HG02610 (cell line): ENCODE data around the gene RUNX2.
"Not testable (repeated sequence)": the region's sequence is repeated elsewhere in the genome, so short reads cannot be mapped to it uniquely, and the experiment has no call there.

Experiments used
- ATAC-seq: cut with Tn5 transposase; IDR thresholded peaks from one replicate; pipeline ENCODE4 v1.9.1; 2021; ENCODE audit warnings: mild to moderate bottlenecking, moderate library complexity; ENCODE audit not compliant: unreplicated experiment

The RUNX2 gene

GRCh38 chr6:45543298-45544235, 215.4 kb downstream of the RUNX2 start:
- ATAC-seq, result no peak

GRCh38 chr6:45545416-45545815, 217.3 kb downstream of the RUNX2 start:
- no peak for ATAC-seq

GRCh38 chr6:45548657-45549515, 220.8 kb downstream of the RUNX2 start:
- ATAC-seq, result peak; percentile 94

GRCh38 chr6:45552536-45552935, 224.4 kb downstream of the RUNX2 start:
- no peak for ATAC-seq

GRCh38 chr6:45553730-45554344, 225.7 kb downstream of the RUNX2 start:
- no peak for ATAC-seq

- no peak for ATAC-seq
These were observed 226.5 kb downstream of the RUNX2 start for GRCh38 chr6:45554591-45554990.

GRCh38 chr6:45555981-45556771, 228.0 kb downstream of the RUNX2 start:
- ATAC-seq, result no peak

GRCh38 chr6:45556828-45557227, 228.7 kb downstream of the RUNX2 start:
- no peak for ATAC-seq

GRCh38 chr6:45557454-45557853, 229.3 kb downstream of the RUNX2 start:
- no peak for ATAC-seq

- peak; percentile 77 for ATAC-seq
These were observed 230.7 kb downstream of the RUNX2 start for GRCh38 chr6:45558858-45559257.

- ATAC-seq, result not testable (repeated sequence)
These were observed 232.2 kb downstream of the RUNX2 start for GRCh38 chr6:45560321-45560820.

GRCh38 chr6:45562171-45562570, 234.0 kb downstream of the RUNX2 start:
- ATAC-seq, result no peak

- no peak for ATAC-seq
These were observed 234.9 kb downstream of the RUNX2 start for GRCh38 chr6:45563041-45563440.

GRCh38 chr6:45563844-45564243, 235.7 kb downstream of the RUNX2 start:
- ATAC-seq, result no peak

GRCh38 chr6:45566882-45567281, 238.8 kb downstream of the RUNX2 start:
- ATAC-seq, result no peak

GRCh38 chr6:45567879-45568278, 239.7 kb downstream of the RUNX2 start:
- no peak for ATAC-seq

GRCh38 chr6:45568626-45569025, 240.5 kb downstream of the RUNX2 start:
- ATAC-seq, result no peak

GRCh38 chr6:45569210-45569945, 241.2 kb downstream of the RUNX2 start:
- no peak for ATAC-seq

- ATAC-seq, result no peak
These were observed 243.0 kb downstream of the RUNX2 start for GRCh38 chr6:45571159-45571558.

- ATAC-seq, result no peak
These were observed 244.7 kb downstream of the RUNX2 start for GRCh38 chr6:45572833-45573232.
